ENCODE measurements around the gene PTDSS2. TPM values are rescaled to one million over a fixed set of nuclear protein-coding genes. Genes with fewer than 3 reads are reported as not detected.

The PTDSS2 gene
- total RNA-seq, 2 donors from 2014 or later: 26.8 to 32.5 TPM

- Histone ChIP-seq H3K36me3 (peaks cover 6% of the 10 kb centered on the region), H3K4me3 (no peak overlapping the region), H3K27me3 (no peaks in the 10 kb centered on the region), H3K4me1 (no peaks in the 10 kb centered on the region), H3K9me3 (no peaks in the 10 kb centered on the region), H3K27ac (no peak overlapping the region)
- DNase-seq (ENCODE audit: low spot score): no peak
- TF ChIP-seq CTCF (IDR thresholded peaks at IDR 0.05): no peak
These were observed 29.2 kb downstream of the PTDSS2 start for GRCh38 chr11:479311-479710.

GRCh38 chr11:484616-485015 is 34.5 kb downstream of the PTDSS2 start:
- no peaks in the 10 kb centered on the region for H3K9me3 ChIP-seq
- DNase-seq (ENCODE audit: low spot score): no peak
- TF ChIP-seq CTCF (IDR thresholded peaks at IDR 0.05): no peak
- peaks cover 4% of the 10 kb centered on the region for H3K36me3 ChIP-seq
- H3K27ac ChIP-seq: no peak overlapping the region
- H3K27me3 ChIP-seq: no peaks in the 10 kb centered on the region
- H3K4me1 ChIP-seq: no peaks in the 10 kb centered on the region
- H3K4me3 ChIP-seq: no peak overlapping the region

GRCh38 chr11:486189-486588 is 36.1 kb downstream of the PTDSS2 start:
- TF ChIP-seq CTCF (IDR thresholded peaks at IDR 0.05): no peak

GRCh38 chr11:487571-488021 is 37.5 kb downstream of the PTDSS2 start:
- TF ChIP-seq CTCF (IDR thresholded peaks at IDR 0.05): no peak
- H3K27me3 ChIP-seq: no peaks in the 10 kb centered on the region
- no peaks in the 10 kb centered on the region for H3K9me3 ChIP-seq
- no peak overlapping the region for H3K4me3 ChIP-seq
- DNase-seq (ENCODE audit: low spot score): no peak
- no peak overlapping the region for H3K27ac ChIP-seq
- peaks cover 21% of the 10 kb centered on the region for H3K36me3 ChIP-seq
- H3K4me1 ChIP-seq: no peaks in the 10 kb centered on the region

More at GRCh38 chr11:486189-486588, 36.1 kb downstream of the PTDSS2 start:
- Histone ChIP-seq H3K9me3 (no peaks in the 10 kb centered on the region), H3K27me3 (no peaks in the 10 kb centered on the region), H3K4me1 (no peaks in the 10 kb centered on the region), H3K36me3 (peaks cover 19% of the 10 kb centered on the region), H3K27ac (no peak overlapping the region), H3K4me3 (no peak overlapping the region)
- no peak for DNase-seq (ENCODE audit: low spot score)

- Histone ChIP-seq H3K27me3 (no peaks in the 10 kb centered on the region), H3K36me3 (peaks cover 21% of the 10 kb centered on the region), H3K9me3 (no peaks in the 10 kb centered on the region), H3K27ac (no peak overlapping the region), H3K4me1 (no peaks in the 10 kb centered on the region), H3K4me3 (no peak overlapping the region)
- DNase-seq (ENCODE audit: low spot score): no peak
- no peak for TF ChIP-seq CTCF (IDR thresholded peaks at IDR 0.05)
These were observed 38.0 kb downstream of the PTDSS2 start for GRCh38 chr11:488062-488461.

GRCh38 chr11:488579-488978 is 38.5 kb downstream of the PTDSS2 start:
- H3K36me3 ChIP-seq: peaks cover 22% of the 10 kb centered on the region
- no peaks in the 10 kb centered on the region for H3K27me3 ChIP-seq
- no peak overlapping the region for H3K27ac ChIP-seq
- H3K9me3 ChIP-seq: no peaks in the 10 kb centered on the region
- no peaks in the 10 kb centered on the region for H3K4me1 ChIP-seq
- DNase-seq (ENCODE audit: low spot score): no peak
- TF ChIP-seq CTCF (IDR thresholded peaks at IDR 0.05): no peak
- H3K4me3 ChIP-seq: no peak overlapping the region

Measured in right atrium auricular region (tissue), 2 donors.